HG03432 (cell line): ENCODE data around the gene ZNF716.
"Not testable (repeated sequence)": the region's sequence is repeated elsewhere in the genome, so short reads cannot be mapped to it uniquely, and the experiment has no call there.

Source experiments
- ATAC-seq: cut with Tn5 transposase; IDR thresholded peaks from one replicate; pipeline ENCODE4 v1.9.1; 2021; ENCODE audit warnings: mild to moderate bottlenecking, moderate library complexity; ENCODE audit not compliant: unreplicated experiment

ZNF716 gene

DNA sequence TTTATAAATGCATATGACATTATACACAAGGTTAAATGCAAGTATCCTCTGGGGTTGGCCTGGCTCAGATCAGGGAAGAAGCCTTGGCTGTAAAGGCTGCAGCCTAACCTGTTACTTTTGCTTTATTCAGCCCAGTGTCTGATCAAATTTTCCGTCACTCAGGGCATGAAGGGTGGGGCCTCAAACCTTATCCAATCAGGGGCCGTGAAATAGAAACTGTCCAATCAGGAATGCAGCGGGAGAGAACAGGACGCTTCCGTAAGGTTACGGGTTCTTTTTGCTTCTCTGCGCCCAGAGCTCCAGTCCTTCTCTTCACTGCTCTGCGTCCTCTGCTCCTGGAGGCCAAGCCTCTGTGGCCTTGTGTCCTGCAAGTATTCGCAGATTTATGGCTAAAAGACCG, at the start of gene ZNF716:
Gene ZNF716, plus strand, starts transcription at position 274 of the 400 bp plus-strand sequence. Its CDS starts 112 bp downstream, at position 386.
- ATAC-seq, result no peak

DNA sequence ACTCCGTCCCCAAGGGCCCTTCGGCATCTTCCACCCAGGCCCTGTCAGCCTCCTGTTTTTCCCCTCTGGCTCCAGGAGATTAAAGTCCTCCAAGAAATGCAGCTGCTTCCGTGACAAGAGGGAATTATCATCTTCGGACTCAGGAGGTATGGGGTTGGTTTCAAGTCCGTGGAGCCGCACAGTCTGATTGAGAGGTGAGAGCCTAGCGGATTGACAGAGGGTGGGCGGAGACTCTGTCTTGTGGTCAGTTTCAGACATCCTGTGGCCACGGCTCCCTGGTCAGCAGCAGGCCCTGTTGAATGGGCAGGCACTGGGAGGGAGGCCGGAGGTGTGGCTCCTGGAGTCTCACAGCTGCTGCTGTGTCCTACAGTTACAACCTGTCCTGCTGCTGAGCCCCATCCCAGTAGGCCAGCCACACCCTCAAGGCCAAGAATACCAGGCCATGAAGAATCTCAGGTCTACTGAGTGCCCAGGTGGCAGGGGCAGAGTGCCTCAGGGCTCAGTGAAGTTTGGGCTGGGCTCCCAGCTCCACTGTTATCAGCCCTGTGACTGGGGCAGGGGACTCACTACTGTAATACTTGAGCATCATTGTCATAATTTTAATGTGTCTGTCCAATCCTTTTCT, 49.3 kb upstream of the ZNF716 start:
- ATAC-seq, result no peak

DNA sequence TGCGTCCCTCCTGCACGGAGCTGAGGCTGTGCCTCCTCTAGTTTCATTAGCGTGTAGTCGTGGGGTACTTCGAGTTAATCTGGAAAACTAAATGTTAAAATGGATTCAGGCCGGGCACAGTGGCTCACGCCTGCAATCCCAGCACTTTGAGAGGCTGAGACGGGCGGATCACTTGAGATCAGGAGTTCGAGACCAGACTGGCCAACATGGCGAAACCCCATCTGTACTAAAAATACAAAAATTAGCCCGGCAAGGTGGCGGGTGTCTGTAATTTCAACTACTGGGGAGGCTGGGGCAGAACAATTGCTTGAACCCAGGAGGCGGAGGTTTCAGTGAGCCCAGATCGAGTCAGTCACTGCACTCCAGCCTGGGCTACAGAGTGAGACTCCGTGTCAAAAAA, 46.9 kb upstream of the ZNF716 start:
- not testable (repeated sequence) for ATAC-seq

DNA sequence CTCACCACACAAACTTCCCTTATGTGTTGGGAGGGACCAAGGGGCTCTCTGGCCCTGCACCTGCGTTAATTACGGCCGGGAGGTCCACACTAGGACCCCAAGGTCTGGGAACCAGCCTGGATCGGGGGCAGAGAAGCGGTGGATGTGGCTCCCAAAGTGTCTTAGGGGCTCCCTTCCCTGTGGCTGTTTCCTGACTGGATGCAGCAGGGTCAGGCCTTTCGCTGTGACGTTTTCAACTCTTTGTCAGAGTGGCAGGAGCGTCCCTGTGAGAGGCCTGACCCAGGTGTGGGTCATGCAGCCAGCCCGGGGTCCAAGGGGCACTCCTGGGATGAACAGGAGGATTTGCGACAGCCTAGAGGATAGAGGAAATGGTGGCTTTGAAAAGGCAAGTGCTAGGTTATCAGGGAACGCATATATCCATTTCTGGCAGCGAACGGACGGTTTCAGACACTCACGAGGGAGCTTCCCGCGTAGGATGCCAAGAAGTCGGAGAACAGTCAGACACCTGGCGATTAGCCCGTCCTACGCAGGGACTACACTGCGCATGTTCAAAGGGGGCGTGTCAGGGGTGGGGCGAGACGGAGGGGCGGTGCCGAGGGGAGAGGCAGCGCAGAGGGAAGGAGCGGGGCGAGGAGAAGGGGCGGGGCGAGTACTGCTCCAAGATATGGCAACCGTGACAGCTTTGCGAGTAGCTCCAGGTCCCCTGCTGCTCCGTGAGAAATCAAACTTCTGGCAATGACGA, 46.2 kb upstream of the ZNF716 start:
- ATAC-seq, result no peak

DNA sequence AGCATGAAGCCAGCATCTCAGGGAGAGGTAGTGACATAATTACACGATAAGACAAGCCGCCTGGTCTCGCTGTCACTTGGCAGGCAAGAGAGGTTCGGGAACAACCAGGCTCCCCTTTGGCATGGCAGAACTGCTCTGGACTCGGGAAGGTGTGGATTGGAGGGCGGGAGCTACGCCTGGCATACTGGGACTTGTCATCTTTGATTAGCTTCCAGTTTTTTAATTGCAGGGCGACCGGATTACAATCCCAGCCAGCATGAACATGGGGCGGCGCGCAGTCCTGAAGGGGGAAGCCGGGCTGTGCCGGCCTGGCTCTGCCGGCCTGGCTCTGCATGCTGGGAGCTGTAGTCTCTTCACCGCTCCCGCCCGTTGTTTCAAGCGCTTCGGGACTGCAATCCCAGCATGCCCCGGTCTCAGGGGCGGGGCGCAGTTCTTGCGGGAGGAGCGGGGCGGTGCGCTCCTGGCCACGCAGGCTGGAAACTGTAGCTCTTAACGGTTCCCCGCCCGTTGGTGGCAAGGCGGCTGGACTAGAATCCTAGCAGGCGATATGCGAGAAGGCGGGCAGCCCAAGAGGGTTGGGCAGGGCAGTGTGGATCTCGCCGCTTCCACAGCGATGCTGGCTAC, 45.5 kb upstream of the ZNF716 start:
- no peak for ATAC-seq

DNA sequence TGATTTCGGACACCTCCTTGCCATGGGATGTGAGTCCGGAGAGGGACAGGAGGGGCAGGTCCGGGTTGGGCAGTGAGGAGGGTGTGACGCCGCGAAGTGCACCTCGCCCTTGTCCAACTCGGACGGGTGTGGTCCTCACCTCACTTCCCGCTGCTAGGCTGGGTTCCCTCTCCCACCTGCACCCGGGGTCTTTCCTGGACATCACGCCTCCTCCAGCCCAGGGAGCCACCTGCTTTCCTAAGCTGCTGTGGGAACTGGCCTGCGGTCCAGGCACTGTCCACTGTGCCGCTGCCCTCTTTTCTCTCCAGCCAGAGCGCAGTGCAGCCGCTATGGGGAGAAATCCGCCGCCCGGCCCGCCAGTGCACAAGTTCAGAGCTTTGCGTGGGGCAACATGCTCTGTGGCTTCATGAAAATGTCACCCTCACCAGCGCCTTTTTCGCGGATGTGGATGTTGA, 45.0 kb upstream of the ZNF716 start:
- no peak for ATAC-seq

DNA sequence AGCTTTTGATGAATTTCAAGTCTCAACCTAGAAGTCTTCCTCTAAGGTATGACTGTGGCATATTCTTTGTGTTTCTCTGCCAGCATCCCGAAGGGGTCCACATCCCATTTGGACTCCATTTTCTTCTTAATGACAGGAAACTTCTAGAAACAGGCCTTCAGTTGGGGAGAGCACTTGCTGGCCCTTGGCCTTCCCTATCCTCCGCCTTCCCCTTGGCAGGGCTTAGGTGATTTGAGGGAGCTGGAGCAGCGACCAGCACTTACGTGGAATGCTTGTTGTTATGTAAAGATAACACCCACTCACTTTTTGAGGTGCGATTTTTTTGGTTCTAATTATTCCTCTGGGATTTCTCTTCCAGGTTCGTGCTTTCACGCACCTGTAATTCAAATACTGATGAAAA, 42.9 kb upstream of the ZNF716 start:
- no peak for ATAC-seq

DNA sequence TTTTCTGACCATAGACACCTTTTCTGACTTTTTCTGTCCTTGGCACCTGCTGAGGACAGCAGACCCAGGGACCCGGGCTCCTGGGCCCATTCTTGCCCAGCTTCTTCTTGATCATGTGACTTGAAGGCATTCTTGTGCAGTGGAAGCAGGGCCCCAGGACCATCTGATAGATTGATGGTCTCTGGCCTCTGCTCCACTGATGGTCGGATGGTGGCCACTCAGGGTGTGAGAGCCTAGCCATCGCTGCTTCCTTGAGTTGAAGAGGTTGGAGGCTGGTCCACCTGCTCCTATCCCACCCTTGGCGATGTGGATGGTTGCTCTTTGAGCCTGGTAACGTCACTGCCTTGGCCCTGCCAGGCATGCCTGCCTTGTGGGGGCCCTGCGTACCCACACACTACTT, 37.8 kb upstream of the ZNF716 start:
- no peak for ATAC-seq

DNA sequence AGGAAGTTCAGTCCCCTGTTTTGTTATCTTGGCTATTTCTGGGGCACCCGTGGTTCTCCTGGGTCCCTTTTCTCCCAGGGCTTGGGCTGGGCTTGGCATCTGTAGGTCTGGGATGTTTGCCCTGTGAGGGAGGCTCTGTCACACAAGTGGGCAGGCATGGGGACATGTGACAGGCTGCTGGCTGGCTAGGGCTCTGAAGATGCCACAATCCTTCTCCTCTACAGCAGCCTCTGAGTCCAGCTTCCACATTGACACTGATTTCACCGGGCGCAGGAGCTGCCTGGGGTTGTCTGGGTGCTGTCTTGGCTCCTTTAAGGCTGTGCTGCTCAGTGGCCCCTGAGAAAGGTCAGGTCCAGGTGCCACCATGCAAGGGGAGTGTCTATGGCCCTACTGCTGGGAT, 37.4 kb upstream of the ZNF716 start:
- no peak for ATAC-seq

DNA sequence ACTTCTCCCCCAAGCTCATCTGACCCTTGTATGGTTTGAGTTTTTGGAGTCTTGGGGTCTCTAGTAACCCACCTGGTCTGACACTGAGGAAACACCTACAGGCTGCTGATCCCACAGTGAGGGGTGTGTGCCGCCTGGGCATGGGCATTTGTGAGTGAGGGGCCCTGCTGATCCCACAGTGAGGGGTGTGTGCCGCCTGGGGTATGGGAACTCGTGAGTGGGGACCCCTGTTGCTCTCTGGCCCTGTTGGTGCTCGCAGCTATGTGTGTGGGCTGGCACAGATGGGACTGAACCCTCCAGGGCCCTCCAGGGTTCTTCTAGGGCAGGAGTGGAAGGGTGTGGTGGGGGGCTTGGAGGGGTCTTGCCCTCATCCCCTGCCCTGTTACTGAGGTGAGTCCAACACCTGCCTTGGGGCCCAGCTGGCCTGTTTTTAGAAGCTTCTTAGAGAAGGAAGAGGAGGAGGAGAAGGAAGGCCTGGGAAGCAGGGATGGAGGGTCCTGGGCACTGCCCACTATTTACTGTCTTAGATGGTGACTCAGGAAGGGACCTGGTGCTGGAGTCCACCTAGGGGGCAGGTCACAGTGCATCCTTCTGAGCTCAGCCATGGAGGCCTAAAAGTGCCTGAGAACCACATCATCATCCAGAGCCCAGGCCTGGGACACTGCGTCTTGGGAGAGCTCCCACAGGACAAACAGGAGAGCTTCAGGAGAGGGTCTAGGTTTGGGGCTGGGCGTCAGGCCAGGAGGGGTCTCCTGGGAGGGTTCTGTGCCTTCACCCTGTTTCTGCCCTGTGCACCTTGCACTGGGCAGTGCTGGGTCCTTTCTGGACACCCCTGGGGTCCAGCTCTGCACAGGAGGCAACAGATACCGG, 36.2 kb upstream of the ZNF716 start:
- no peak for ATAC-seq

DNA sequence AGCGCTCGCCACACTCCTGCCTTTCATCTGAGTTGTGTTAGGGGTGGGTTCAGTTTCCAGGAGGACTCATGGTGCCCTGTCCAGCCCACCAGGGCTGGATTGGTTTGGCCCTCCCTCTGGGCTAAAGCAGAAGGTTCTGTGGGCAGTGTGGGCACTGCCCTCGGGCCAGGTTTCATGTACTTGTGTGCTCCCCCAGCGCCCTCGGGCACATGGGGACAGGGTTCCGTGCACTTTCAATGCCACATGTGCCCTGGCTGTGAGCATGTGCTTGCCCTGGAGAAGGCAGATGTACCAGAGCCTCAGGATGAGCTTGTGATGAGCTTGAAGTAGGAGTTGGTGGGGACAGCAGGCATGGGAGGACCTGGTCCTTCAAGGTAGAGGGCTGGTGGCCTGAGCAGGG, 35.6 kb upstream of the ZNF716 start:
- ATAC-seq, result no peak

DNA sequence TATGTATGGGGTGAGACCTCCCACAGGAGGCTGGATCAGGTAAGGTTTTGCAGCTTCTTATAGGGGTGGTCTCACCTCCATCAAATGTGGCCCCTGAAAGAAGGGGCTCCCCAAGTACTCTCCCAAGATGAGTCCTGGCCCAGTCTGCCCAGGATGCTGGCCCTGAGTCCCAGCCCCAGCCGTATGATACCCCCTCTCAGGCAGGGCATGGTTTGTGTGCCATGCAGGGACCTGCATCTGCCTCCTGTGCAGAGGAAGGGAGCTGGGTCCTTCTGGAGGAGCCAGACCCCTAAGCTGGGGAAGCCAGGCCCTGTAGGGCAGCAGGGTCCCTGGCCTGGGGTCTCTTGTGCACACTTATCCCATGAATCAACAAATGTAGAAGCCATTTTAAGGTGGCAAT, 35.1 kb upstream of the ZNF716 start:
- no peak for ATAC-seq

DNA sequence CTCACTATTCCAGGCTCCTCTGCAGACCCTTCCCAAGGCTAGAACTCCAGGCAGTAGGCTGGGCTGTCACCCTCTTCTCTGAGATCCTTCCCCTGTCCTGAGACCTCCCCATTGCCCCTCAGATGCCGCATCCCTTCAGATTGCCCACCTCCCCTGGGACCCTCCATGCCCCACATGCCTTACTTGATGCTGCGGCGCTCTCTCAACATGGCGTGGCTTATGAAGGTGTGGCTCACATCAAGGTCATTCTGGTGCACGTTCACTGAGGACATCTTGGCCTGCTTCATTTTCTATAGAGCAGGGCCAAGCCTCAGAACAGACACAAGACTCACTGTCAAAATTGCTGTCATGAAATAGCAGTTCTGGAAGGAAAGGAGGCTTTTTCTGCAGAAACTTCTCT, 34.7 kb upstream of the ZNF716 start:
- ATAC-seq, result no peak

DNA sequence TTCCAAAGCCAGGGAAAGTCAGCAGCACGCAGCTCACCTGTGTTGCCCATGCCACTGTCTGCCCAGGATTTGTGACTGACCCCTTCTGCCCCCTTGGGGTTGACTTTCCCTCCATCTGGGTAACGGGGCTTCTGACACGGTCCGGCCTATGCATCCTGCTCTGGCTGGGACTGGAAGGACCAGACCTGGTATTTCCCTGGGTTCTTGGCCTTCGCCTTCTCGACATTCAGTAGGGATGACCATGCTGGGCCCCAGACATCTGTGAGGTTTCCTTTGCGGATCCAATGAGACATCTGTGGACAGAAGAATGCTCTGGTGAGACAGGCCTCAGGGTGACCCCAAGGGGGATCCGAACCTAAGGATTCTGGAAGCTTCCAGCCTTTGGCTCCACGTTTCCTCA, 34.2 kb upstream of the ZNF716 start:
- no peak for ATAC-seq

DNA sequence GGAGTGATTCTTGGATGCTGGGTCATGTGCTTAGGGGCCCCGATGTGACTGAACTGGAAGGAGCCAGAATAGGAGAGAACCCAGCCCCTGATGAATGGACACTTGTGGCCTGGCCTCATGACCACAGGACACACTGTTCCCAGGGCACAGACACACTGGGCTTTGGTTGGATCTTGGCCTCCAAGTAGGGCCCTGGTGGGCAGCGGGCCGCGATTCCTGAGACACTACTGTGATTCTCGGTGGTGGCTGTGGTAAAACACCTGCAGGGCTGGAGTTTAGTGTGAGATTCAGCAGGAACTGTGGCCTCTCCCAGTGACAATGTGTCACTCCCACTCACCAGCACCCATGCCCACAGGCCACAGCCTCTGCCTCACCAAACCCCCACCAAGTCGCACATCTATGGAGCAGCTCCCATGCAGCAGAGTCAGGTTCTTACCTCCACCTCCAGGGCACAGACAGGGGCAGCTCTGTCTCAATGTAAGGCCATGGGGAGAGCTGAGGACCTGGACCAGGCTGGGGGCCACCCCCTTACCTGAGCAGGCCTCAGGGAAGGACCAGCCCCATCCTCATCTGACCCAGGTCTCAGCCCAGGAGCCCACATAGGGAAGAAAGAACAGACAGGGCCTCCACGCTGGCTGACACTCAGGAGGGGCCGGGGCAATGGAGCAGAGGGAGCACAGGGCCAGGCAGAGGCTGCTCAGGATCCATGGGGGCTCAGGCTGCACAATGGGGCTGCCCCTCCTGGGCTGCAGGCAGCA, 33.2 kb upstream of the ZNF716 start:
- ATAC-seq, result no peak

DNA sequence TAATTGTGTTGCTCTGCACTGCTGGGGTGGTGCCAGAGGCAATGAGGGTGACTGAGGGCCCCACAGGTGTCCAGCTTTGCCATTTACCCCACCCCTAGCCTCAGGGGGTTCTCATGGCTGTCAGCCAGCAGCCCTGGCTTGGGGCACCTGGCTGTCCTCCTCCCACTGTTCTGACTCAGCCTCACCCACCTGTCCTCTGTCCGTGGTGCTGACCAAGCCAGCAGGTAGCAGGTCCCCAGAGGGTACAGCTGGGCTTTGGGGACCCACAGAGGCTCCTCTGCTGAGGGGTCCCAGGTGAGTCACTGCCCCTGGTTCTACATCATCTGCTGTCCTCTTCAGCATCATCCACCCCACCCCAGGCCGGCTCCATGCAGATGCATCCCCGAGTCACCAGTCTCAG, 32.2 kb upstream of the ZNF716 start:
- no peak for ATAC-seq

DNA sequence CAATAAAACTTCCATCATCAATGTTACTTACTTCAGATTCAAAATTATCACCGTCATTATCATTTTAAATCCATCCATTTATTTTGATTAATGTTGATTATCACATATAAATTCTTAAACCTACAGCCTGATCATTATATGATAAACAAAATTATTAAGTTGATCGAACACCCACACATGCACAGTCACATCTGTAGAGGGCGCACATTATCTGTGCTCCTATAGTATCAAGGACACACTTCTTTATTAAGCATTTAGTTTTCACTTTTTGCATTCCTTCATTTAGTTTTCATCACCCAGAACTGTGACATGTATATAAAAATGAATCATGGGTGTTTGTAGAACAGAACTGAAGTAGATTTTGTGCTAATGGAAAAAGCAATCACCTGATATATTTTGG, 26.2 kb upstream of the ZNF716 start:
- ATAC-seq, result no peak

DNA sequence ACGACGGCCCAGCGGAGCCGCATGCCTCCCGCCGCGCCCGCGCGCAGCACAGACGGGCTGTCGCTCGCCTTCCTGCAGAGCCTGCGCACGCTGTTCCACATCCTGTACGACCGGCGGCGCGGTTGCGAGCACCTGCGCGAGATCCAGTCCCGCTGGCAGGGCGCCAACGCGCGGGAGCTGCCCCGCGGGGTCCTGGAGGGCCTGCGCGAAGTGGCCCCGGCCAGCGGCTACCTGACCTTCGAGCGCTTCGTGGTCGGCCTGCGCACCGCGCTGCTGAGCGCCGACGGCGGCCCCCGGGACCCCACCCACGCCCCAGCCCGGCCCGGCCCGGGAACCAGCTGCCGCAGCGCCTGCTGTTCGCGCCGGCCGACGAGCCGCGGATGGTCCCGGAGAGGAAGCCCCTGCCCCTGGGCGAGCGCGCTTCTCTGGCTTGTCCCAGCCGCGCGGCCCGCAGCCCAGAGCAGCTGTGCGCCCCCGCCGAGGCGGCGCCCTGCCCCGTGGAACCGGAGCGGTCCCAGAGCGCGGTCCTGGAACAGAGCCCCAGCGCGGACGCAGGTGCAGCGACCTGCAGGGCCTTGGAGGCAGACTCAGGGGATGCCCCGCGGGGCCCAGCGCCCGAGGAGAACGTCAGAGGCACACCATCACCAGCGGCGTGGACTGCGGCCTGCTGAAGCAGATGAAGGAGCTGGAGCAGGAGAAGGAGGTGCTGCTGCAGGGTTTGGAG, 25.3 kb upstream of the ZNF716 start:
- ATAC-seq, result no peak

DNA sequence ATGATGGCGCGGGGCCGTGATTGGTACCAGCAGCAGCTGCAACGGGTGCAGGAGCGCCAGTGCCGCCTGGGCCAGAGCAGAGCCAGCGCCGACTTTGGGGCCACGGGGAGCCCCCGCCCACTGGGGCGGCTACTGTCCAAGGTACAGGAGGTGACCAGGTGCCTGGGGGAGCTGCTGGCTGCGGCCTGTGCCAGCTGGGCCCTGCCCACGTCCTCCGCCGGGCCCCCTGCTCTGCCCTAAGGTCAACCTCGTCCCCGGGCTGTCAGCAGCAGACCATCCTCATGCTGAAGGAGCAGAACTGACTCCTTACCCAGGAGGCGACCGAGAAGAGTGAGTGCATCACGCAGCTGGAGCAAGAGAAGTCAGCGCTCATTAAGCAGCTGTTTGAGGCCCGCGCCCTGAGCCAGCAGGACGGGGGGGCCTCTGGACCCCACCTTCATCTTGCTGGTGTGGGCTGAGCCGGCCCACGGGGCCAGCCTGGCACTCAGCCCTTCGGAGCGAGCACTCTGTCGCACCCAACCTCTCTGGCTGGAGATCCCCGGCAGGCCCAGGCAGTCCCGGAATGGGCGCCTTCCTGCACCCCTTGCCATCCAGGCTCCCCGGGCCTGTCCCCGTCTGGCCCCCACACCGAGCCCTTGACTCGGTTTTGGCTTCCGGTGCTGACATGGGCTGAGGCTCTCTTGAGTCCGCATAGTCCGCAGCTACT, 24.6 kb upstream of the ZNF716 start:
- ATAC-seq, result no peak
